ENCODE results near the gene SELENOS.

DNA sequence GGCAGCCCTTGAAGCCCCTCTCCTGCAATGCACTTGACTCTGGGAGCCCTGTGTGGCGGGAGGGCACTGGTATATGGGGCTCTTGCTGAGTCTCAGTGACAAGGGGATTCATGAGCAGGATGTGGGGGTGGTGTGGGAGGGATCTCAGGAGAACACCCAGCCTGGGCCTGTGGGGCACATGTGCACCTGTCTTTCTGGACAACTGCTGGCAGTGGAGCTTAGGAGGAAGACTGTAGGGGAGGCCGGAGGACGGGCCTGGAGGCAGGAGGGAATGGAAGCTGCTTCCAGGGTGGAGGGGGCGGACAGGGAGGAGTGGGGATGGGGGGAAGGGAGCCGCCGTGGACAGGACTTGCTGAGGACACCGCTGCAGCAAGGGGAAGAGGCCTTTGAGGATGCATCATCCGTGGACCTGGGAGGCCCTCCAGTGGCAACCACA, 28.6 kb upstream of the SELENOS start:
- TF ChIP-seq, protein P1, sequence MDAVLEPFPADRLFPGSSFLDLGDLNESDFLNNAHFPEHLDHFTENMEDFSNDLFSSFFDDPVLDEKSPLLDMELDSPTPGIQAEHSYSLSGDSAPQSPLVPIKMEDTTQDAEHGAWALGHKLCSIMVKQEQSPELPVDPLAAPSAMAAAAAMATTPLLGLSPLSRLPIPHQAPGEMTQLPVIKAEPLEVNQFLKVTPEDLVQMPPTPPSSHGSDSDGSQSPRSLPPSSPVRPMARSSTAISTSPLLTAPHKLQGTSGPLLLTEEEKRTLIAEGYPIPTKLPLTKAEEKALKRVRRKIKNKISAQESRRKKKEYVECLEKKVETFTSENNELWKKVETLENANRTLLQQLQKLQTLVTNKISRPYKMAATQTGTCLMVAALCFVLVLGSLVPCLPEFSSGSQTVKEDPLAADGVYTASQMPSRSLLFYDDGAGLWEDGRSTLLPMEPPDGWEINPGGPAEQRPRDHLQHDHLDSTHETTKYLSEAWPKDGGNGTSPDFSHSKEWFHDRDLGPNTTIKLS (IDR thresholded peaks at IDR 0.05; ENCODE audit: borderline replicate concordance, low read depth): no peak
- TF ChIP-seq, protein P2, sequence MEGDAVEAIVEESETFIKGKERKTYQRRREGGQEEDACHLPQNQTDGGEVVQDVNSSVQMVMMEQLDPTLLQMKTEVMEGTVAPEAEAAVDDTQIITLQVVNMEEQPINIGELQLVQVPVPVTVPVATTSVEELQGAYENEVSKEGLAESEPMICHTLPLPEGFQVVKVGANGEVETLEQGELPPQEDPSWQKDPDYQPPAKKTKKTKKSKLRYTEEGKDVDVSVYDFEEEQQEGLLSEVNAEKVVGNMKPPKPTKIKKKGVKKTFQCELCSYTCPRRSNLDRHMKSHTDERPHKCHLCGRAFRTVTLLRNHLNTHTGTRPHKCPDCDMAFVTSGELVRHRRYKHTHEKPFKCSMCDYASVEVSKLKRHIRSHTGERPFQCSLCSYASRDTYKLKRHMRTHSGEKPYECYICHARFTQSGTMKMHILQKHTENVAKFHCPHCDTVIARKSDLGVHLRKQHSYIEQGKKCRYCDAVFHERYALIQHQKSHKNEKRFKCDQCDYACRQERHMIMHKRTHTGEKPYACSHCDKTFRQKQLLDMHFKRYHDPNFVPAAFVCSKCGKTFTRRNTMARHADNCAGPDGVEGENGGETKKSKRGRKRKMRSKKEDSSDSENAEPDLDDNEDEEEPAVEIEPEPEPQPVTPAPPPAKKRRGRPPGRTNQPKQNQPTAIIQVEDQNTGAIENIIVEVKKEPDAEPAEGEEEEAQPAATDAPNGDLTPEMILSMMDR (IDR thresholded peaks at IDR 0.05 in 2 of 3, conservative IDR thresholded peaks at IDR 0.05 in 1 of 3; ENCODE audit: insufficient read depth in 2 of 3, low read depth in 1 of 3, low read length in 3 of 3): no peak
- no peak for TF ChIP-seq CC2D1A (IDR thresholded peaks at IDR 0.05)
- TF ChIP-seq KLF13 (tag; IDR thresholded peaks at IDR 0.05; ENCODE audit: borderline replicate concordance, low read depth): no peak
- TF ChIP-seq ZKSCAN1 (IDR thresholded peaks at IDR 0.05; ENCODE audit: low read depth, low read length): no peak
- no peak for TF ChIP-seq SRSF1 (IDR thresholded peaks at IDR 0.05; ENCODE audit: low read depth, low read length)
- no peak for TF ChIP-seq EP300 (IDR thresholded peaks at IDR 0.05; ENCODE audit: low read length)
- no peak for TF ChIP-seq BRF1 (IDR thresholded peaks at IDR 0.05; ENCODE audit: borderline replicate concordance, extremely low read depth, insufficient read length)
- TF ChIP-seq ZNF79 (CRISPR knock-in tag; IDR thresholded peaks at IDR 0.05; ENCODE audit: low read depth): no peak
- TF ChIP-seq HDAC2 (IDR thresholded peaks at IDR 0.05): no peak
- TF ChIP-seq, protein P3, sequence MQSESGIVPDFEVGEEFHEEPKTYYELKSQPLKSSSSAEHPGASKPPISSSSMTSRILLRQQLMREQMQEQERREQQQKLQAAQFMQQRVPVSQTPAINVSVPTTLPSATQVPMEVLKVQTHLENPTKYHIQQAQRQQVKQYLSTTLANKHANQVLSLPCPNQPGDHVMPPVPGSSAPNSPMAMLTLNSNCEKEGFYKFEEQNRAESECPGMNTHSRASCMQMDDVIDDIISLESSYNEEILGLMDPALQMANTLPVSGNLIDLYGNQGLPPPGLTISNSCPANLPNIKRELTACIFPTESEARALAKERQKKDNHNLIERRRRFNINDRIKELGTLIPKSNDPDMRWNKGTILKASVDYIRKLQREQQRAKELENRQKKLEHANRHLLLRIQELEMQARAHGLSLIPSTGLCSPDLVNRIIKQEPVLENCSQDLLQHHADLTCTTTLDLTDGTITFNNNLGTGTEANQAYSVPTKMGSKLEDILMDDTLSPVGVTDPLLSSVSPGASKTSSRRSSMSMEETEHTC (IDR thresholded peaks at IDR 0.05): no peak

All from K562 (cell line).